GM23338 (cell line): ENCODE data around the gene DLG2. TPM values are rescaled to one million over a fixed set of nuclear protein-coding genes. Genes with fewer than 3 reads are reported as not detected.

Experiments
- ATAC-seq: fragments of 200-7000 bp; cut with Tn5 transposase; 3 replicates; pipeline ENCODE4 v1.9.1; 2020
- DNase-seq: peaks from one replicate; pipeline ENCODE4 v3.0.0-alpha.2; 2015; ENCODE audit warnings: low spot score
- H2AFZ ChIP-seq: fragments of 200-600 bp; sonication (generic); 2 replicates; pipeline ENCODE4 v1.8.0; 2016; ENCODE audit warnings: antibody characterized with exemption, mild to moderate bottlenecking, moderate library complexity
- H3F3A ChIP-seq: fragments of 200-600 bp; sonication (generic); replicated peaks from 2 replicates; pipeline ENCODE4 v1.8.0; 2017; ENCODE audit warnings: antibody characterized with exemption, mixed run types, low read depth
- H3K27ac ChIP-seq: fragments of 200-600 bp; sonication (generic); 2 replicates; pipeline ENCODE4 v1.6.1; 2016; ENCODE audit warnings: low read depth
- H3K27me3 ChIP-seq: fragments of 200-600 bp; sonication (generic); 2 replicates; pipeline ENCODE4 v1.8.0; 2016; ENCODE audit warnings: mild to moderate bottlenecking, mixed run types, moderate library complexity; ENCODE audit not compliant: insufficient read depth
- H3K36me3 ChIP-seq: fragments of 200-600 bp; sonication (generic); 2 replicates; pipeline ENCODE4 v1.8.0; 2016; ENCODE audit warnings: mild to moderate bottlenecking; ENCODE audit not compliant: insufficient read depth
- H3K4me1 ChIP-seq: fragments of 200-600 bp; sonication (generic); 2 replicates; pipeline ENCODE4 v1.8.0; 2016; ENCODE audit warnings: mild to moderate bottlenecking, moderate library complexity; ENCODE audit not compliant: insufficient read depth
- H3K4me2 ChIP-seq: fragments of 200-600 bp; sonication (generic); 2 replicates; pipeline ENCODE4 v1.7.1; 2017; ENCODE audit warnings: mixed run types
- H3K4me3 ChIP-seq: fragments of 200-600 bp; sonication (generic); 2 replicates; pipeline ENCODE4 v1.6.1; 2016; ENCODE audit warnings: mixed run types
- H3K79me2 ChIP-seq: fragments of 200-600 bp; sonication (generic); replicated peaks from 2 replicates; pipeline ENCODE4 v1.8.0; 2017; ENCODE audit warnings: mild to moderate bottlenecking; ENCODE audit not compliant: insufficient read depth
- H3K9me2 ChIP-seq: fragments of 200-600 bp; sonication (generic); 2 replicates; pipeline ENCODE4 v1.8.0; 2017; ENCODE audit not compliant: insufficient read depth
- H4K20me1 ChIP-seq: fragments of 200-600 bp; sonication (generic); replicated peaks from 2 replicates; pipeline ENCODE4 v1.8.0; 2017; ENCODE audit warnings: mild to moderate bottlenecking; ENCODE audit not compliant: insufficient read depth
- H3K27ac Mint-ChIP-seq: 2 replicates; pipeline ENCODE4 v1.8.0; 2020; ENCODE audit warnings: inconsistent platforms, mild to moderate bottlenecking, moderate library complexity, mixed read lengths
- H3K27me3 Mint-ChIP-seq: 3 replicates; pipeline ENCODE4 v1.8.0; 2022; ENCODE audit warnings: low read depth, mild to moderate bottlenecking, moderate library complexity, mixed read lengths, inconsistent platforms; ENCODE audit not compliant: insufficient read depth, poor library complexity
- H3K36me3 Mint-ChIP-seq: 3 replicates; pipeline ENCODE4 v1.8.0; 2021; ENCODE audit warnings: low read depth, mild to moderate bottlenecking, inconsistent platforms, moderate library complexity, mixed read lengths
- H3K4me1 Mint-ChIP-seq: 3 replicates; pipeline ENCODE4 v1.8.0; 2020; ENCODE audit warnings: mild to moderate bottlenecking, inconsistent platforms, mixed read lengths
- H3K4me3 Mint-ChIP-seq: 3 replicates; pipeline ENCODE4 v1.8.0; 2021; ENCODE audit warnings: moderate library complexity, mild to moderate bottlenecking, inconsistent platforms, mixed read lengths
- H3K9me3 Mint-ChIP-seq: 3 replicates; pipeline ENCODE4 v1.8.0; 2020; ENCODE audit warnings: moderate library complexity, mild to moderate bottlenecking, inconsistent platforms, mixed read lengths
- CREB1 ChIP-seq: fragments of 250-450 bp; sonication (Bioruptor Pico); IDR thresholded peaks from 2 replicates; pipeline ENCODE4 v1.5.0; 2020; ENCODE audit warnings: low read depth, mild to moderate bottlenecking, moderate library complexity
- EZH2 ChIP-seq: fragments of 200-600 bp; sonication (generic); IDR thresholded peaks from one replicate; pipeline ENCODE4 v1.8.0; 2017; ENCODE audit warnings: antibody characterized with exemption, mild to moderate bottlenecking, low read depth; ENCODE audit not compliant: unreplicated experiment
- EZH2phosphoT487 ChIP-seq: fragments of 200-600 bp; sonication (generic); IDR thresholded peaks from one replicate; pipeline ENCODE4 v1.8.1; 2018; ENCODE audit warnings: antibody characterized with exemption; ENCODE audit not compliant: unreplicated experiment
- JUNB ChIP-seq: IDR thresholded peaks from one replicate; pipeline ENCODE4 v1.6.1; 2016; ENCODE audit warnings: antibody characterized with exemption; ENCODE audit not compliant: unreplicated experiment
- NANOG ChIP-seq: IDR thresholded peaks from 2 replicates; pipeline ENCODE4 v1.6.1; 2016; ENCODE audit warnings: antibody characterized with exemption, borderline replicate concordance
- POLR2AphosphoS5 ChIP-seq: IDR thresholded peaks from 2 replicates; pipeline ENCODE4 v1.6.1; 2016; ENCODE audit warnings: antibody characterized with exemption, low read depth
- STAT1 ChIP-seq: IDR thresholded peaks from one replicate; pipeline ENCODE4 v1.6.1; 2016; ENCODE audit warnings: antibody characterized with exemption; ENCODE audit not compliant: unreplicated experiment
- ZNF114 ChIP-seq: fragments of 250-450 bp; sonication (Bioruptor Pico); IDR thresholded peaks from 2 replicates; pipeline ENCODE4 v1.5.0; 2020; ENCODE audit warnings: mild to moderate bottlenecking, moderate library complexity
- ZNF331 ChIP-seq: fragments of 250-450 bp; sonication (Bioruptor Pico); IDR thresholded peaks from 2 replicates; pipeline ENCODE4 v1.5.0; 2020; ENCODE audit warnings: low read depth, mild to moderate bottlenecking, moderate library complexity
- polyA plus RNA-seq: library from polyadenylated mRNA; unstranded; fragments of >200 nt; fragmentation: Nextera tagmentation; extraction: Ambion mirVana; gene quantifications from 2 replicates; pipeline ENCODE4 v1.2.1, GENCODE V29; 2016
- total RNA-seq: library from RNA; depleted of rRNA; stranded (reverse); fragments of >200 nt; shearing (Covaris generic); gene quantifications from 2 replicates; pipeline ENCODE4 v1.2.3, GENCODE V29; 2014
- TF ChIP-seq, protein P1 (sequence below), 2 experiments: fragments of 200-600 bp in 1 of 2; sonication (generic) in 1 of 2; conservative IDR thresholded peaks; 2 replicates each; pipeline versions ENCODE4 v1.5.1 to v1.6.1; 2016 to 2017; ENCODE audit warnings: antibody characterized with exemption in 2 of 2, low read depth in 2 of 2, mild to moderate bottlenecking in 2 of 2, moderate library complexity in 1 of 2
- TF ChIP-seq, protein P2 (sequence below): IDR thresholded peaks from one replicate; pipeline ENCODE4 v1.6.1; 2018; ENCODE audit warnings: antibody characterized with exemption; ENCODE audit not compliant: unreplicated experiment
- TF ChIP-seq, protein P3 (sequence below): IDR thresholded peaks from 2 replicates; pipeline ENCODE4 v1.6.1; 2016; ENCODE audit warnings: antibody characterized with exemption

The DLG2 gene
- total and polyA plus RNA-seq, 2 experiments from 2014 or later: 19.8 to 21.5 TPM

DNA sequence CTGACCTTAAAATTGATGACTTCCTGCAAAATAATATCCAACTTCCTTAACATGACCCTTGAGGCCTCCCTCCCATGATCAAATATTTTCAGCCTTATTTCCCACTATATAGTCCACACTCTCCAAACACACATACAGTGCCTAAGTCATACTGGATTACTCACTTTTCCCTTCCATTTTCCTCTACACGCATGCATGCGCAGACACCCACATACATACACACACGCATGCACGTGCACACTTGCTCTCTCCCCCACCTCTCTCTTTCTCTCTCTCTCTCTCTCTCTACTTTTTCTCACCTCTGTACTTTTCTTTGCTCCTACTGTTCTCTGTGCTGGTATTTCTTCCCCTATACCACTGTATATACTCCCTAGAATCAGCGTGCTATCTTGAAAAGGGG lies 28.1 kb downstream of the DLG2 start:
- Mint-ChIP-seq H3K27me3 (peaks cover 2% of the 10 kb centered on the region), H3K27ac (no peak overlapping the region), H3K4me3 (no peak overlapping the region), H3K4me1 (peaks cover 16% of the 10 kb centered on the region; the same call in 2 of the 3 replicates), H3K36me3 (no peaks in the 10 kb centered on the region; the same call in 2 of the 3 replicates), H3K9me3 (no peaks in the 10 kb centered on the region)
- Histone ChIP-seq H3K79me2 (no peaks in the 10 kb centered on the region), H3K27ac (no peak overlapping the region), H3K36me3 (no peaks in the 10 kb centered on the region), H3F3A (no peaks in the 10 kb centered on the region), H3K9me2 (0 out of 2 replicates have a peak, but pooled peaks cover 4% of the 10 kb centered on the region), H3K4me1 (peaks cover 6% of the 10 kb centered on the region; the same call in 1 of the 2 replicates), H3K4me2 (no peak overlapping the region), H3K27me3 (no peaks in the 10 kb centered on the region), H2AFZ (no peak overlapping the region), H3K4me3 (no peak overlapping the region), H4K20me1 (no peaks in the 10 kb centered on the region)
- DNase-seq (no peak), ATAC-seq (no peak)
- TF ChIP-seq JUNB (no peak), NANOG (no peak), CREB1 (no peak), EZH2phosphoT487 (no peak), STAT1 (no peak), ZNF114 (CRISPR knock-in tag) (no peak), EZH2 (no peak), ZNF331 (CRISPR knock-in tag) (no peak), POLR2AphosphoS5 (no peak)
- TF ChIP-seq, protein P1, sequence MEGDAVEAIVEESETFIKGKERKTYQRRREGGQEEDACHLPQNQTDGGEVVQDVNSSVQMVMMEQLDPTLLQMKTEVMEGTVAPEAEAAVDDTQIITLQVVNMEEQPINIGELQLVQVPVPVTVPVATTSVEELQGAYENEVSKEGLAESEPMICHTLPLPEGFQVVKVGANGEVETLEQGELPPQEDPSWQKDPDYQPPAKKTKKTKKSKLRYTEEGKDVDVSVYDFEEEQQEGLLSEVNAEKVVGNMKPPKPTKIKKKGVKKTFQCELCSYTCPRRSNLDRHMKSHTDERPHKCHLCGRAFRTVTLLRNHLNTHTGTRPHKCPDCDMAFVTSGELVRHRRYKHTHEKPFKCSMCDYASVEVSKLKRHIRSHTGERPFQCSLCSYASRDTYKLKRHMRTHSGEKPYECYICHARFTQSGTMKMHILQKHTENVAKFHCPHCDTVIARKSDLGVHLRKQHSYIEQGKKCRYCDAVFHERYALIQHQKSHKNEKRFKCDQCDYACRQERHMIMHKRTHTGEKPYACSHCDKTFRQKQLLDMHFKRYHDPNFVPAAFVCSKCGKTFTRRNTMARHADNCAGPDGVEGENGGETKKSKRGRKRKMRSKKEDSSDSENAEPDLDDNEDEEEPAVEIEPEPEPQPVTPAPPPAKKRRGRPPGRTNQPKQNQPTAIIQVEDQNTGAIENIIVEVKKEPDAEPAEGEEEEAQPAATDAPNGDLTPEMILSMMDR (conservative IDR thresholded peaks at IDR 0.05; ENCODE audit: low read depth in 2 of 2): no peak
- TF ChIP-seq, protein P2, sequence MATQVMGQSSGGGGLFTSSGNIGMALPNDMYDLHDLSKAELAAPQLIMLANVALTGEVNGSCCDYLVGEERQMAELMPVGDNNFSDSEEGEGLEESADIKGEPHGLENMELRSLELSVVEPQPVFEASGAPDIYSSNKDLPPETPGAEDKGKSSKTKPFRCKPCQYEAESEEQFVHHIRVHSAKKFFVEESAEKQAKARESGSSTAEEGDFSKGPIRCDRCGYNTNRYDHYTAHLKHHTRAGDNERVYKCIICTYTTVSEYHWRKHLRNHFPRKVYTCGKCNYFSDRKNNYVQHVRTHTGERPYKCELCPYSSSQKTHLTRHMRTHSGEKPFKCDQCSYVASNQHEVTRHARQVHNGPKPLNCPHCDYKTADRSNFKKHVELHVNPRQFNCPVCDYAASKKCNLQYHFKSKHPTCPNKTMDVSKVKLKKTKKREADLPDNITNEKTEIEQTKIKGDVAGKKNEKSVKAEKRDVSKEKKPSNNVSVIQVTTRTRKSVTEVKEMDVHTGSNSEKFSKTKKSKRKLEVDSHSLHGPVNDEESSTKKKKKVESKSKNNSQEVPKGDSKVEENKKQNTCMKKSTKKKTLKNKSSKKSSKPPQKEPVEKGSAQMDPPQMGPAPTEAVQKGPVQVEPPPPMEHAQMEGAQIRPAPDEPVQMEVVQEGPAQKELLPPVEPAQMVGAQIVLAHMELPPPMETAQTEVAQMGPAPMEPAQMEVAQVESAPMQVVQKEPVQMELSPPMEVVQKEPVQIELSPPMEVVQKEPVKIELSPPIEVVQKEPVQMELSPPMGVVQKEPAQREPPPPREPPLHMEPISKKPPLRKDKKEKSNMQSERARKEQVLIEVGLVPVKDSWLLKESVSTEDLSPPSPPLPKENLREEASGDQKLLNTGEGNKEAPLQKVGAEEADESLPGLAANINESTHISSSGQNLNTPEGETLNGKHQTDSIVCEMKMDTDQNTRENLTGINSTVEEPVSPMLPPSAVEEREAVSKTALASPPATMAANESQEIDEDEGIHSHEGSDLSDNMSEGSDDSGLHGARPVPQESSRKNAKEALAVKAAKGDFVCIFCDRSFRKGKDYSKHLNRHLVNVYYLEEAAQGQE: no peak
- TF ChIP-seq, protein P3, sequence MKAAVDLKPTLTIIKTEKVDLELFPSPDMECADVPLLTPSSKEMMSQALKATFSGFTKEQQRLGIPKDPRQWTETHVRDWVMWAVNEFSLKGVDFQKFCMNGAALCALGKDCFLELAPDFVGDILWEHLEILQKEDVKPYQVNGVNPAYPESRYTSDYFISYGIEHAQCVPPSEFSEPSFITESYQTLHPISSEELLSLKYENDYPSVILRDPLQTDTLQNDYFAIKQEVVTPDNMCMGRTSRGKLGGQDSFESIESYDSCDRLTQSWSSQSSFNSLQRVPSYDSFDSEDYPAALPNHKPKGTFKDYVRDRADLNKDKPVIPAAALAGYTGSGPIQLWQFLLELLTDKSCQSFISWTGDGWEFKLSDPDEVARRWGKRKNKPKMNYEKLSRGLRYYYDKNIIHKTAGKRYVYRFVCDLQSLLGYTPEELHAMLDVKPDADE: no peak
